NAMALWA (cell line): ENCODE data around the gene KLHL40.
A peak's percentile ranks its signal among the peaks of the same experiment; 100 is the strongest.

Source experiments
- DNase-seq: peaks from one replicate; pipeline ENCODE4 v3.0.0-alpha.2; 2015; ENCODE audit warnings: low spot score

Gene KLHL40, protein sequence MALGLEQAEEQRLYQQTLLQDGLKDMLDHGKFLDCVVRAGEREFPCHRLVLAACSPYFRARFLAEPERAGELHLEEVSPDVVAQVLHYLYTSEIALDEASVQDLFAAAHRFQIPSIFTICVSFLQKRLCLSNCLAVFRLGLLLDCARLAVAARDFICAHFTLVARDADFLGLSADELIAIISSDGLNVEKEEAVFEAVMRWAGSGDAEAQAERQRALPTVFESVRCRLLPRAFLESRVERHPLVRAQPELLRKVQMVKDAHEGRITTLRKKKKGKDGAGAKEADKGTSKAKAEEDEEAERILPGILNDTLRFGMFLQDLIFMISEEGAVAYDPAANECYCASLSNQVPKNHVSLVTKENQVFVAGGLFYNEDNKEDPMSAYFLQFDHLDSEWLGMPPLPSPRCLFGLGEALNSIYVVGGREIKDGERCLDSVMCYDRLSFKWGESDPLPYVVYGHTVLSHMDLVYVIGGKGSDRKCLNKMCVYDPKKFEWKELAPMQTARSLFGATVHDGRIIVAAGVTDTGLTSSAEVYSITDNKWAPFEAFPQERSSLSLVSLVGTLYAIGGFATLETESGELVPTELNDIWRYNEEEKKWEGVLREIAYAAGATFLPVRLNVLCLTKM

DNA sequence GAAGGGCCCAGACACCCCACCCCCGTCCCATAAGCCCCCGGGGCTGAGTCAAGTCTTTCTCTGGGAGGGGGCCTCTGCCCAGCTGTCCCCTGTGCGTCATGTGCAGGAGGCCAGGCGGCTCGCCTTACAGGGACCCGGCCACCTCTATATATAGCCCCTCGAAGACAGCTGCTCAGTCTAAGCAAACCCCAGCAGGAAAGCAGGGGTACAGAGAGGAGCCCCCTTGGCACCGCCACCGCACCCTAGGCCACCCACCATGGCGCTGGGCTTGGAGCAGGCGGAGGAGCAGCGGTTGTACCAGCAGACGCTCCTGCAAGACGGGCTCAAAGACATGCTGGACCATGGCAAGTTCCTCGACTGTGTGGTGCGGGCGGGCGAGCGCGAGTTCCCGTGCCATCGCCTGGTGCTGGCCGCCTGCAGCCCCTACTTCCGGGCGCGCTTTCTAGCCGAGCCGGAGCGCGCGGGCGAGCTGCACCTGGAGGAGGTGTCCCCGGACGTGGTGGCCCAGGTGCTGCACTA is at the start of gene KLHL40:
TSS of gene KLHL40 (plus strand) at position 175 of the 519 bp plus-strand sequence. CDS start at position 257, 82 bp downstream.
- no peak for DNase-seq

DNA sequence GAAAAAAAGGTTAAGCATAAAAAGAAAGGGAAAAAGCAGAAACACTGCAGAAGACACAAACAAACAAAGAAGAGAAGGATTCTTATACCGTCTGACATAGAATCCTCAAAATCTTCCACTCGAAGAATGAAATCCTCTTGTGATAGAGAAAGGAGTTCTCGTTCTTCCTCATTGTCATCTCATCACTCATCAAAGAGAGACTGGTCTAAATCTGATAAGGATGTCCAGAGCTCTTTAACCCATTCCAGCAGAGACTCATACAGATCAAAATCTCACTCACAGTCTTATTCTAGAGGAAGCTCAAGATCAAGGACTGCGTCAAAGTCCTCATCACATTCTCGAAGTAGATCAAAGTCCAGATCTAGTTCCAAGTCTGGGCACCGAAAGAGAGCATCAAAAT is 48.3 kb upstream of the KLHL40 start:
- DNase-seq, result no peak

DNA sequence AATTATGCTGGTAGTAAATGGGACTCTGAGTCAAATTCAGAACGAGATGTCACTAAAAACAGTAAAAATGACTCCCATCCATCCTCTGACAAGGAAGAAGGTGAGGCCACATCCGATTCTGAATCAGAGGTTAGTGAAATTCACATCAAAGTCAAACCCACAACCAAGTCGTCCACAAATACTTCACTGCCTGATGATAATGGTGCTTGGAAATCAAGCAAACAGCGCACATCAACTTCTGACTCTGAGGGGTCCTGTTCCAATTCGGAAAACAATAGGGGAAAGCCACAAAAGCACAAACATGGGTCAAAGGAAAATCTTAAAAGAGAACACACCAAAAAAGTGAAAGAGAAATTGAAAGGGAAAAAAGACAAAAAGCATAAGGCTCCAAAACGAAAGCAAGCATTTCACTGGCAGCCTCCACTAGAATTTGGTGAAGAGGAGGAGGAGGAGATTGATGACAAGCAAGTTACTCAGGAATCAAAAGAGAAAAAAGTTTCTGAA is 46.9 kb upstream of the KLHL40 start:
- no peak for DNase-seq

DNA sequence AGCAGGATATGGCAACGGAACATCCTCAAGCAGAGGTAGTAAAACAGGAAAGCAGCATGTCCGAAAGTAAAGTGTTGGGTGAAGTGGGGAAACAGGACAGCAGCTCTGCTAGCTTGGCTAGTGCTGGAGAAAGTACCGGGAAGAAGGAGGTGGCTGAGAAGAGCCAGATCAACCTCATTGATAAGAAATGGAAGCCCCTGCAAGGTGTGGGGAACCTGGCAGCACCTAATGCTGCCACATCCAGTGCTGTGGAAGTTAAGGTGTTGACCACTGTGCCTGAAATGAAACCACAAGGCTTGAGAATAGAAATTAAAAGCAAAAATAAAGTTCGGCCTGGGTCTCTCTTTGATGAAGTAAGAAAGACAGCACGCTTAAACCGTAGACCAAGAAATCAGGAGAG is 46.1 kb upstream of the KLHL40 start:
- DNase-seq, result no peak

DNA sequence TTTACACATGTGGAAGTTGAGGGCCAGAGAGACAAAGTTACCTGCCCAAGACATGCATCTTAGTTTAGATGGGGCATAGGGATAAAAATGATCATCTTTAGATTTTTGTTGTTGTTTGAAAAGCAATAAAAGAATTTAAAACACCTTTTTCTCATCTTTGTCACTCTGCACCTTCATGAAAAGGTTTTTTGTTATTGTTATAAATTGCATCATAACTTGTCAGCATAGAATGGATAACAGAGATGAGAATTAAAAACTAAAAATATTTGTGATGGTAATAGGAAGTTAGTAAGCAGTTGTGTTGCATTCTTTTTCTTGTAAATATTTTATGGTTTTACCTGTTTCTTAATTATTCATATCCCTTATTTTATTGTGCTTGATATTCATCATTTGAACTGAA is 45.2 kb upstream of the KLHL40 start:
- DNase-seq, result no peak

DNA sequence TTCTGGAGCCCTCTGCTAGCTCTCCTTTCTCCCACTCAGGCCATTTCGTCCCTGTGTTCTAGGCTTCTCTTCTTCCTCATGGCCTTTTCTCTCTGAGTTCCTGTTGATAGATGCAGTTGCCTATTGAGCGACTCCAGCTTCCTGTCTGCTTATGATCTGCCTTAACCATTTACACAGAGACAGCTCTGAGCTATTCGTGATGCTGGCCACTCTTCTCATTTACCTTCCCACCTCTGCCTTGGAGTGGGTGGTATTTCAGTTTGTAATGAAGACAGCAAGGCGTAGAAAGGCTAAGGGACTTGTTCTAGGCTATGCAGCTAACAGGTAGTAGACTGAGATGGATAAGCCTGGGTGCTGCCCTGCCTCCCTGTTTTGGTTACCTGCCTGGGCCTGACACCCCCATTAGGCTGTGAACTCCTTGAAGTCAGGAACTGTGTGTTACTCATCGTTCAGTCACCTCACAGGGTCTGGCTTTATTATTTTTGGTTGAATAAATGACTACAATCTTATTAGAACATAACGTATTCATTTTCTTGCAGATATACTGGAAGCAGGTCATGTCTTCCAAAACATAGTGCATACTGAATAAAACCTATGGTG is 44.5 kb upstream of the KLHL40 start:
- DNase-seq, result no peak

DNA sequence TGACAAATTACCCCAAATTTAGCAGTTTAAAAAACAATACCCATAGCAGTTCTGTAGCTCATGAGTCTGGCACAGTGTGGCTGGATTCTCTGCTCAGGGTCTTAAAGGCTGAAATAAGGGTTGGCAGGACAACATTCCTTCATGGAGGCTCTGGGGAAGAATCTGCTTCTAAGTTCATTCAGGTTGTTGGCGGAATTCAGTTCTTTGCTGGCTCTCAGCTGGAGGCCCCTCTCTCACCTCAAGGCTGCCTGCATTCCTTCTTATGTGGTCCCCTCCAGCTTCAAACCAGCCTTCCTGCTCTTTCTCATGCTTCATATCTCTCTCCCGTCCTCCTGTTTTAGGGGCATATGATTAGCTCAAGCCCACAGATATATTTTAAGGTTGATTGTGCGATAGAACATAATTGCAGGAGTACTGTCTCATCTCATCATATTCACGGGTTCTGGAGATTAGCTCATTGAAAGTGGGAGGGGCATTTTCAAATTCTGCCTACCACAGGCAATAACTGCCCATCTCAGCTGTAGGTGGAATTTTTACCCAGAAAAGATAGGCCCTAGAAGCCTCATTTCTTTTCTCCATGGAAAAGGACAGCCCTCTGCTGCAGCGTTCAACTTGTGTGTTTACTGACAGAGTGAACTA is 37.4 kb upstream of the KLHL40 start:
- DNase-seq, result no peak

DNA sequence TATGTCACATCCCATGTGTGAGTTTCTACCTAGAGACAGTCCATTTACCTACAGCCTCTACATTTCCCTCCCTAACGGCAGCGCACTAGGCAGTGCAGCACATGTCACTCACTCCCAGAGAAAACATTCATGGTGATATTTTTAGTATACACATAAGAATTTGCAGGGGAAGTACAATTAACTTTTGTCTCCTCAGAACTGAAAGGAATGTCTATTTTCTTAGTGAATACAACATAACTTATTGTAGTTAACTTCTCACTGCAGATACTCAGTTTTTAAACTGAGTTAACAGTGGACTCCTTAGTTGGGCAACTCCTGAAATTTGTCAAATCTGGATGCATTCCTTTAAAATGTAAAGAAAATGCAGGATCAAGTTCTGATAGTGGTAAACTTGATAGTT is 36.3 kb upstream of the KLHL40 start:
- no peak for DNase-seq

DNA sequence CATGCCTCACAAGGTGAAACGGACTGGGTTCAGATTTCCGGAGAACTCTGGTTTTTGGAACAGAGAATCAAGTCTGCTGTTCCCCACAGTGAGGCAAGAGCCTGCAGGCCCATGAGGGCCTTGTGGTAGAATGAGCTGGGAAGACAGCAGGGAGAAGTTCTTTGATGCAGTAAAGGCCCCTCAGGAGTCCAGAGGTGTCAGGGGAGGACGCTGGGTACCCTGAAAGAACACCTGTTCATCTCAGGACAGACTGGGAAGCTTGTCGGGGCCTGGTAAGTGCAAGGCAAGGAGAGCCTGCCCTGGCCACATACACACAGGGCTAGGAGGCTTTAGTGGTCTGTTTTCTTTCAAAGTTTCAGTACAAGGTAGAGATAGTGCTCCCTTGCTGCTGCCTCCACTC is 35.6 kb upstream of the KLHL40 start:
- DNase-seq, result no peak

DNA sequence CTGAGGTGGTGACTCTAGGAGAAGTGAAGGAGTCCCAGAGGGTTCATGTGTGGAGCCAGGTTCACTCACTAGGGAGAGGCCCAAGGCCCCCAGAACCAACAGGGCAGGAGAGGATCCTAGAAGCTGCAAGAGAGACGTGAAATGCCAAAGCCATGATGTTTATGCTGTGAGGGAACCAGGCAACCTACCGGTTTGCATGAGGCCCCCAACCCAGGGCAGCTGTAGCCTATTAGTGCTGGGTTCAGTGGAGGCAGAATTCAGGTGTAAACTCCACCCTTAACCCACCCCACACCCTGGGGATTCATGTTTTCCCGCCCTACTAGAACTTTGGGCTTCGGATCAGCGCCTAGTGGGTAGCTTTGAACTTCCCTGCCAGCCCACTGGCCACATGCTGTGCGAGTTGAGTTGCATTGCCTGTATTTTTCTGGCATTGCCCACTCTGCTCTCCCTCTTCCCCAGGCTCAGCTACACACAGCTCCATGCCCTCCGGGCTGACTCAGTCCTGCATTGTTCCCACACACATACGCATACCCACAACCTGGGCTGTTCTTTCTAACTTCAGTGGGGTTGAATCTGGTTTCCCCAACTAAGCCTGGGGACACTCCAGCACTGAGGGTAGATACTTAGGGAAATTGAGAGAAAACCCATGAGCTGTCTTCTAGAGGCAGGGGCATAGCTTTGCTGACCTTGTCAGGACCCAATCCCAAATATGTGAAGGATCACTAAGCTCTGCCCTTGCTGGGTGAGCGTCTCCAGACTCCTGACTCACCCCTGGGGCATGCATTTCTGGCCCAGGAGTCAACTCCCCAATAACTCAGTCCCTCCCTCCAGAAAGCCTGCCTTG is 33.9 kb upstream of the KLHL40 start:
- DNase-seq, result no peak

DNA sequence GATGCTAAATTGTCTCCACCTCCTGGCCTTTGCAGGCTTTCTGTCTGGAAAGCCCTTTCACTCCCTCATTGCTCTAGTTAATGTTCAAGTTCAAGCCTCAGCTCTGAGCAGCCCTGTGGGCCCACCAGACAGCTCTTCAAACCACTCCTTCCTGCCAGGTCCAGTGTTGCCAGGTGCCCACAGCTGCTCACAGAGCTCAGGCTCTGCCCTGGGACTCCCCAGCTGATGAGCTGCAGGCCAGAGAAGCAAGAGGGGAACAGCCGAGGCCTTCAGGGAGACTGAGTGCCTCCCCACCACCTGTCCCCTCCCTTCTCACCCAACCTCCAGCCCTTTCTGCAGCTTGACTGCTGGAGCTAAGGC is 33.1 kb upstream of the KLHL40 start:
- DNase-seq, result peak; percentile 11

DNA sequence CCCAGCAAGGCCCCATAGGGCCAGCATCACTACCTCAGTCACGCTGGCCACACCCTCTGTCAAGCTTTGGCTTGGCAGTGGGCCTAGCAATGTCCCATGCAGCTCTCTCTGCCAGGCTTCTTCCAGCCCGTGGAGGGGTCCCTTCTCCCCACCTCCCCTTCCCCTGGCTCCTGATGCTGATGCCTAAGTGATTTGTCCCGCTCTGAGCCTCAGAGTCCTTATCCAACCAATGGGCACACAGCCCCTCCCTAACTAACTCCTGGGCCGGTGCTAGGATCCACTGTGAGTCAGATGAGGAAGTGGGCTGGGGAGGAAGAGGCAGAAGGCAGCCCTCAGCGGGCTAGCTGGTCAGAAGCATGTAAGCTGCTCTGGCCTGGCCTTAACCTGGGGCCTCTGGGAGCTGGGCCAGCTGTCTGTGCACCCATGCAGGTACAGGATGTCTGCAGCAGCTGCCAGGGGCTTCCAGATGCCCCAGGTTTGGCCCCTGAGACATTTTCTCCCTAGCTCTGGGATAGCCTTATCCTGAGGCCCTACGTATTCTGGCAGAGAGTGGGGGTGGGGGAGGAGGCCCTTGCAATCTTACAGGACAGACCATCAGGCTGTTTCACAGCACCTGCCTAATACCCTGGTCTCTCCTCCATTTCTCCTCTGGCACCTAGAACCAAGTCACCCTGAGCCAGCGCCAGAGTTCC is 32.6 kb upstream of the KLHL40 start:
- DNase-seq, result peak; percentile 20

DNA sequence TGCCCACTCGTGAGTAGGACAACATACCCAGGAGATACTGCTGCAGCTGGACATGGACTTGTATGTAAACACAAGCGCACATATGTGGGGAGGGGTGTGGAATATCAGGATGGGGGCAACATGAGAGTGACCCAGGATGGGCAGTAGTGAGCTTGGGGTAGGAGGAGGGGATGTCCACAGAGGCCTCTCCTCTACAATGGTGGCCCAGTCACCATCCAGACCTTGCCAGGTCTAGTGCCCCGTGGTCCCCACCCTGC is 32.1 kb upstream of the KLHL40 start:
- DNase-seq, result no peak

DNA sequence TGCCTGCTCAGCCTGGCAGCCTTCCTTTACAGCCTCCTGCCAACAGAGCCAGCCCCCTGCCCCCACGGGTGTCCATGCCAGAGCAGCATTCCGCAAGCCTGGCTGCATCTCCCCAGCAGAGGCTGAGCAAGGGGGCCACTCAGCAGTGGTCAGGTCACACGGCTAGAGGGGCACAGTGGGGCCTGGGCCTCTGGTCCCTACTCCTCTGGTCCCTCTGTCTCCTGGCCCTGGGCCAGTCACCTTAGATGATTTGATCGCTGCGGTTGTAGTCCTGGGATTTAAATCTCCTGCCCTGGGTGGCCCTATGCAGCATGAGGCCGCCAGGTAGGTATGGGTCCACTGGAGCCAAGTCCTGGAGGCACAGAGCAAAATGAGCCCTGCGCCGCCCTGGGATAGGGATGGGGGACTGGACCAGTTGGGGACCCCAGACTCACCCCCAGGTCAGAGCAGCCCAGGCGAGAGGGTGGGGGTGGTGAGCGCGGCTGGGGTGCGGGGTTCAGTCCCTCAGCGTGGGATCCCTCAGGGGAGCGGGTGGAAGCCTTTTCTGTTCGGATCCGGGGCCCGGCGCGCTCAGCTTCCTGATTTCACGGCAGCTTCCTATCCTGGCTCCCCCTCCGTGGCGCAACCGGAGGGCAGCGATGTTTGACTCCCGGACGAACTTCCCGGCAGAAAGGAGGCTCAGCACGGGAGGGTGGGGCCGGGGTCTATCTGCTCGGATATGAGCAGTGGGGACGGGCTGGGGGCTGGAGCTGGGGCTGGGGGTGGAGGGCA is 31.6 kb upstream of the KLHL40 start, which contains the start of gene ZBTB47:
TSS of gene ZBTB47 (plus strand) at position 138 of the 771 bp plus-strand sequence. CDS start 4,659 bp downstream, outside the sequence.
- DNase-seq, result no peak

DNA sequence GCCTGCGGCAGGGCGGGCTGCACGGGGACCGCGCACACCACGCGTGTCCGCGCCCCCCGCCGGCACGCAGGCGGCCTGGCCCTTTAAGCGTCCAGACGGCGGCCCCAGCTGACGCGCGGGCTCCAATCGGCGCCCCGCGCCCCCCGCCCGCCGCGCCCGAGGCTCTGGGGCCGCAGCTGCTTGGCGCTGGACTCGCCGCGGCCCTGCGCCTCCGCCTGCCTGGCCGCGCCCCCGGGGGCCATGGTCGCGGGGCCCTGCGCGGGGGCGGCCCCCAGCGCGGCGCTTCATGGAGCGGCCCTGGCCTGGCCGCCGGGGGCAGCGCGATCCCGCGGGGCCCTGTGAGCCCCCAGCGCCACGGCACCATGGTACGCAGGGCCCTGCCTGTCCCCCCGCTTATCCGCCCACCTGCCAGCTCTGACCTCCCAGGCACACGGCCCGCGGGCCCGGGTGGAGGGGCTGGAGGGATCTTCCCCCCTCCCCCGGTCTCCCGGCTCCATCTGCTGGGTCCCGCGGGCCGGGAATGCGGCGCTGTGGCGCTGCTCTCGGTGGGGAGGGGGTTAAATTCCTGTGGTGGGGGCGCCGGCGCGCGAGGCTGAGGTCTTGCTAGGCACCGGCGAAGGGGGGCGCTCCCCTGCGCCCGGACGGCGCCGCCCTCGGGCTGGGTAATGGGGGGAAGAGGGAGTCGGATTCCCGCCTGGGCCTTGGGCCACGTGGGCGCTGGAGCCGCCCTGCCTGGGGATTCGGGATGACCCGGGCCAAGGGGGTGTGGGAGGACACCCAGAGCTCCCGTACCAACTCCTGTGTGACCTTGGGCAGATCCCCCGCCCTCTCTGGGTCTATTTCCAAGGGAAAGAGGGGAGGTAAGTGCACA is 30.8 kb upstream of the KLHL40 start:
- no peak for DNase-seq

DNA sequence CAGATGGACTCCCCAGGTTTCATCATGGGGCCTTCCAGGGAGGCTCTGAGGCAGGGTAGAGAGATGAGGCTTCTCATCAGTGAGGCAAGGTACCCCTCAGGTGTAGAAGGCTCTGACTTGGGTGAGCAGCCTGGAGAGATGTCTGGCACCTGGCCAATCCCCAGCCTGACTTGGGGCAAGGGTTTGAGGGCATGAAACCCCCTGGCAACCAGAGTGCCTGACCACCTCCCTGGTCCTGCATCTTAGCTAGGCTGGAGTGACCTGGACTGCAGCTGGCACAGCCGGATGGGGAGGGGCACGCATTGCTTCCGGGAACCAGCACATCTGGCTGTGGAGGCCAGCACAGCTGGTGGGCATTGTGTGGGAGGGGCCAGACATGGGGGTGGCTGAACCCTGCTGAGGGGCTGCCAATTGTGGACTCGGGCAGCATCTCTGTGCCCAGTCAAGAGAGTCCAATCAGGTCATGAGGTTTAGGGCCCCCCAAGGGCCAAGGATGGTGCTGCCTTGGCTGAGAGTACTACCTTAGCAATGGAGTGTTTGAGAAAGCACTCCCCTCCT is 29.9 kb upstream of the KLHL40 start:
- no peak for DNase-seq

DNA sequence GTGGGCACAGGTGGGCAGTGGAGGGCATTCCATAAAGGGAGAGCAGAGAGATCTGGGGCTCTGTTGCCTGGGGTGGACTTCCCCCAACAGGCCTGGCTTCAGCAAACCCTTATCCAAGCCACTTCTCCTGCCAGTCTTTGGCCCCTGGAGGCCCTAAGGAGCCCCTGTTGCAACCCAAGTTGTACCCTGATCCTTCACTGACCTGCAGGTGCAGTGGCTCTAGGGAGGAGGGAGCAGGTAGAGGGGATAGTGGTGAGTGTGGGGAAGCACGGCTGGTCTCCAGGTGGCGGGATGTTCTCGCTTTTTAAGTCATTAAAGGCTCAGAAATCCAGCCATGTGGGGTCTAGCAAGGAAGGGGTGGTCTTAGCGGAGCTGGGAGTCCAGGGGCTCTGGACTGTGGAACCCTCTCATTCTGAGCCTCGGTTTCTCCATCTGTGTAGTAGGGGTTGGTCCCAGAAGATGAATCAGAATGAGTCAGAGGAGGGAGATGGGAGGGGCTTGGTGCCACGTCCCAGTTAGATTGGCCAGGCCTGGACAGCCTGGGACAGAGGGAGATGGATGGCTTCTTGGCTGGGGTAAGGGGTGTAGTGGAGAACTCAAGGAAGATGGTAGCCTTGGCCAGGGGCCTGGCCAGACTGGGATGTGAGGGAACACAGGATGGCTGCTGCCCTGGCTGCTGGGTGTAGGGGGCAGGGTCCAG is 29.2 kb upstream of the KLHL40 start:
- no peak for DNase-seq
